HG03025 (cell line): ENCODE results near the gene BLTP2.
"Not testable (repeated sequence)": the region's sequence is repeated elsewhere in the genome, so short reads cannot be mapped to it uniquely, and the experiment has no call there.

ENCODE experiments used
- ATAC-seq: cut with Tn5 transposase; IDR thresholded peaks from one replicate; pipeline ENCODE4 v1.9.1; 2021; ENCODE audit warnings: mild to moderate bottlenecking, moderate library complexity; ENCODE audit not compliant: unreplicated experiment, low FRiP score

Gene BLTP2

GRCh38 chr17:28648698-28649097, 3.7 kb upstream of the BLTP2 start:
- no peak for ATAC-seq

- no peak for ATAC-seq
Observed at GRCh38 chr17:28646039-28646754, 1.2 kb upstream of the BLTP2 start.

GRCh38 chr17:28645576-28645939, 600 bp upstream of the BLTP2 start:
- ATAC-seq: no peak

DNA sequence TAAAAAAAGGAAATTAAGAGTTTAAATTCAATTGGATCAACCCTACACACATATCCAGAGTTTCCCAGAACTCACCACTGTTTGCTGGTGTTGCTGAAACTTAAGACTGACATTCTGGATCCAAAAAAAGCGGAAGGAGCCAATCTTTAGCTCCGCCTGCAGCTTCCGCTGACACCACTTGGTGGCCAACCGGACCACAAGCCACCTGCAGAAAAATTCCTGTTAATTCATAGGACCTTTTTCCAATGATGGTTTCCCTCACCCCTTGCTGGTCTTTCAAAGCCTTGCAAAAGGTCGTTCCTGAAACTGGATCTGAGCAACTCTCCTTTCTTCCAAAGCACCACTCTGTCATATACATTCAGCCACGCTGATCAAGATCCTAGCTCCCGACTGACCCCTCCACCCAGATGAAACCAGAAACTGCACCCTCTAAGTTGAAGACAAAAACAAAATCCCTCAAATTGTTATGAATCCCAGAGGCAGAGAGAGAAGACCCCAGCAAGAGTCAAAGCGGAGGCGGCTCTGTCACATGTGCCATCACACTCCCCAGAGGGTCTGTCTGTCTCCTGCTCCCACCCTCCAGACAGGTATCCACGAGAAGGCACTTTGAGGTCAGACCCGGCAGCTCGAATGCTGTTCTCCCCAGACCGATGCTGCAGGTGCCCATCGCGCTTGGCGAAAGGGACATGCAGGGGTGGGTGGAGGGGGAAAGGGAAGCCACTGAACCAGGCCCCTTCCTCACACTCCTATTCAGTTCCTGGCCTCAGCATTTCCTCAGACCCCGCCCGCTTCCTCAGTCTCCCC, 773 bp downstream of the BLTP2 start:
- ATAC-seq: no peak

DNA sequence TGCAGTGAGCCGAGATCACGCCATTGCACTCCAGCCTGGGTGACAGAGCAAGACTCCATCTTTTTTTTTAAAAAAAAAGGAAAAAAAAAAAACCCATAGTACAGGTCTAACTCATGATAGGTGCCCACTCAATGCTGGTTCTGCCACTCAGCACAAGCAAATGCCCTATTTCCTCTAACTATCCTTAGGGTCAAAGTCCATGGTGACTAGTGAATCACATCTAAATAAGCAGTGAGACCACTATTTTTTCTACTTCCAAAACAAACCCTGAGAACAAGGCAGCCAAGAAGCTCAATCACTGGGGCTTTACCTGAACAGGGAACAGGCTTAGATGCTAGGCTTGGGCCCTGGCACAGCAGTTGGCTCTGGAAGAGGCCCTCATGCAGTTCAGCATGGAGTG, 3.4 kb downstream of the BLTP2 start:
- no peak for ATAC-seq

DNA sequence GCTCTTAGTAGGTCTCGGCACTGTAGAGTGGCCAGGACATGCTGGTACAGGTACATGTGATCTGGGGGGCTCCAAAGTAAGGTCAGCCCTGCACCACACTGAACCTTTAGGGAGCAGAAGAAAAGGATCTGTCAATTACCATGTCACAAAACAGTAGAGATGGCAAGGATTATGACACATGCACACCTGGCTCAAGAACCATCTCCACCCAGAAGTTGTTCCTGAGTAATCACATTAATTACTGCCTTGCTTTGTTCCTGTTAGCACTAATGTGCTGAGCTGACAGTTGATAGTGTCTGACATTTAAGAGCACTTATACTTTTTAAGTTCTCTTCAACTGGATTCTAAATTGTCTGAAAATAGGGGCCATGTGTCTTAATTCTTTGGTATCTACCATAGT, 9.5 kb downstream of the BLTP2 start:
- ATAC-seq: no peak

GRCh38 chr17:28634206-28634865, 10.6 kb downstream of the BLTP2 start:
- no peak for ATAC-seq

- ATAC-seq: no peak
Observed at GRCh38 chr17:28626818-28627217, 18.1 kb downstream of the BLTP2 start.

DNA sequence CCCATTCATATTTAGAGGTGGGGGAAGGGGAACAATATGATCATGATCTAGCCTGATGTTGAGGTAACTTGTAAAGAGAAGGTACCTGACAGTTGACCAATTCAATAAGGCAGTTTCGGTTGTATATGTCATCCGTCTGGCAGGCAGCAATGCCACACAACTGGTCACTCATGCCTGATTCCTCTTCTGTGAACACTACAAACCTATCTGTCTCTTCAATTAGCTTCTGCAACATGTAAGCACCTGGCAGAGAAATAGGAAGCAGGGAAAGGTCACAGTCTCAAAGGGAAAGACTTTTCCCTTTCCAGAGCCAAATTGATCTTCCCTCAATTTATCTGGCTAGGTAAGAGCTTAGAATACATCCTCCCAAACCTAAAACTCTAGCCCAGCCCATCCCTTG, 20.8 kb downstream of the BLTP2 start:
- ATAC-seq: no peak

GRCh38 chr17:28623696-28624095, 21.3 kb downstream of the BLTP2 start:
- ATAC-seq: no peak

GRCh38 chr17:28622186-28622585, 22.8 kb downstream of the BLTP2 start:
- ATAC-seq: no peak

- ATAC-seq: no peak
Observed at GRCh38 chr17:28620010-28620409, 24.9 kb downstream of the BLTP2 start.

GRCh38 chr17:28618464-28618863, 26.5 kb downstream of the BLTP2 start:
- no peak for ATAC-seq

DNA sequence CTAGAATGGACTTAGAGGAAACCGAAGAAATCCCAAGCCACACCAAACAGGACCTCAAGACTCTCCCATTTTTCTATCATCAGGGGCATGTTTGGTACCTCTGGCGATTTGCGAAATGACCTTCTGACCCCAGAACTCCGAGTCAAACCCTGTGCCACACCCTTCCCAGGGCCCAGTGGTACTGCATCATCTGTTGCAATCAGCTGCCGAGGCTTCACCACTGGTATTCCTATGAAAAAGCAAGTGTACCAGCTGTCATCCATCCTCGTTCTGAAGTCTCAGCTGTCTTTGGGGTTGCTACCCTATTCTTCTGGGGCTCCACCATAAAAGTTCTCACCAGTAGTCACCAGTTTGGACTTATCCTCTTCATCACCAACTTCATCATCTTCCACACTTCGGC, 28.7 kb downstream of the BLTP2 start:
- no peak for ATAC-seq

GRCh38 chr17:28615260-28615940, 29.6 kb downstream of the BLTP2 start:
- ATAC-seq: no peak

DNA sequence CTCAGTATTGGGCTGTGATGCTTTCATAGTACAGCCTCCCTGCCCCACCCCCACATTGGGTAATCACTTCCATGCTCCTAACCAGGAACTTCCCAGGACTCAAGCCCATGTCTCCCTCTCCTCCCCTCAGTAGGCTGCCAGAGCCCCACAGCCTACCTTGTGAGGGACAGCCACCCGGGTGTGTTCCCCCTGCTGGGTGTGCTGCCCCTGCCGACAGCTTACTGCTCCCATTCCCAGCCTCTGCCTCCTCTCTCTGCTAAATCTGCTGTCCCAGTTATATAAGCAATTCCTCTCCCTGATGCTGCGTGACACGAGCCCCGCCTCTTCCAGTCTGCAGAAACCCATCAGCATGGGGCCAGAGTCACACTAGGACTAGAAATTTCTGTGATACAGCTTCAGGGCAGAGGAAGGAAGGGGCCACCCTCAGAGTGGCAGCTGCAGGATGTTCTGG, 31.0 kb downstream of the BLTP2 start, which contains the start of gene RSKR:
RSKR (minus strand) TSS at position 255 of the 451 bp plus-strand sequence; CDS start at position 231, 24 bp downstream.
- ATAC-seq: no peak

- ATAC-seq: no peak
Observed at GRCh38 chr17:28612936-28613872, 31.8 kb downstream of the BLTP2 start.

DNA sequence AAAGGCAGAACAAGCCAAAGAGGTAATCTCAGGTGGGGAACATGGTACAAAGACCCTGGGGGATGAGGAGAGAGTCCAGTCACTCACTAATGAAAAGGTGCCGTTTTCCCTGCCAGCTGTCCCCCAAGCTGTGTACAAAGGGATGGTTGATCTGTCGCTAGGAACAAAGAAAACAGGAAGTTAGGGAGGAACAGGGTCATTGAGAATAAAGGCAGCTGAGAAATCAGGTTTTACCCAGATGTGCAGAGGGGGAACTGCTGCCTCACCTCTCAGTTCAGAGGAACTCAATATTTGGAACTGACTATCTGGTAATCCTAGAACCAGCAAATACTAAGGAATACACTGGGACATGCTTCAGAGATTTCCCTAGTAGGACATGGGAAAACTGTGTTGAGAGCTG, 32.4 kb downstream of the BLTP2 start:
- no peak for ATAC-seq

- no peak for ATAC-seq
Observed at GRCh38 chr17:28610376-28610775, 34.6 kb downstream of the BLTP2 start.

DNA sequence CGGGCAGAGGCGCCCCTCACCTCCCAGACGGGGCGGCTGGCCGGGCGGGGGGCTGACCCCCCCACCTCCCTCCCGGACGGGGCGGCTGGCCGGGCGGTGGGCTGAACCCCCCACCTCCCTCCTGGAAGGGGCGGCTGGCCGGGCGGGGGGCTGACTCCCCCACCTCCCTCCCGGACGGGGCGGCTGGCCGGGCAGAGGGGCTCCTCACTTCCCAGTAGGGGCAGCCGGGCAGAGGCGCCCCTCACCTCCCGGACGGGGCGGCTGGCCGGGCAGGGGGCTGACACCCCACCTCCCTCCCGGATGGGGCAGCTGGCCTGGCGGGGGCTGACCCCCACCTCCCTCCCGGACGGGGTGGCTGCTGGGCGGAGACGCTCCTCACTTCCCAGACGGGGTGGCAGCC, 40.9 kb downstream of the BLTP2 start:
- ATAC-seq: not testable (repeated sequence)
